HL-60/S4 treated with phorbol 12-myristate 13-acetate at 8.2 ng/mL for 4 days and 3 days (cell line): ENCODE measurements around the gene CPNE7.
"Not testable (repeated sequence)": the region's sequence is repeated elsewhere in the genome, so short reads cannot be mapped to it uniquely, and the experiment has no call there.

ENCODE experiments used
- in situ Hi-C: fragments of 300-500 bp; cut with MboI; formaldehyde crosslinking; loops from 2 replicates; pipeline ENCODE4 v1.15.0; 2022; ENCODE audit warnings: low sequenced_read_pairs

CPNE7 gene

DNA sequence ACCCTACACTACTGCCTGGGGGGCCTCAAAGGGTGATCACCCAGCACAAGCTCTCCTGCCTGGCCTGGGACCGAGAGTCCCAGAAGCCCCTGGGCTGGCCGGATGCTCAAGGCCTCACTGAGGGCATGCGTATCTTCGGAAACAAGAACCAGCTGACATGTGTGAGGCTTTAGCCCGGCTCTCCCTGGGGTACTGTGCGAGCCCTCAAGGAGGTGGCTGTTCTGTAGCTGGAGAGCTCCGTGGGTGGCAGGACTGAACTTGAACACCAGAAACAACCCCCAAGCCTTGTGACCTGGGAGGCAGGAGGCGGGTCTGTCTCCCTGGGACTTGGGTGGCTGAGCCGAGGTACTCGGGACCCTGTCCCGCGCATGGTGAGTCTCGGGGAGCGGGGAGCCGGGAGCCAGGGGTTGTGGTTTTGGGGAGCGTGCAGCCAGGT is 44.9 kb downstream of the CPNE7 start:
- in situ Hi-C loops, result no loop called here

DNA sequence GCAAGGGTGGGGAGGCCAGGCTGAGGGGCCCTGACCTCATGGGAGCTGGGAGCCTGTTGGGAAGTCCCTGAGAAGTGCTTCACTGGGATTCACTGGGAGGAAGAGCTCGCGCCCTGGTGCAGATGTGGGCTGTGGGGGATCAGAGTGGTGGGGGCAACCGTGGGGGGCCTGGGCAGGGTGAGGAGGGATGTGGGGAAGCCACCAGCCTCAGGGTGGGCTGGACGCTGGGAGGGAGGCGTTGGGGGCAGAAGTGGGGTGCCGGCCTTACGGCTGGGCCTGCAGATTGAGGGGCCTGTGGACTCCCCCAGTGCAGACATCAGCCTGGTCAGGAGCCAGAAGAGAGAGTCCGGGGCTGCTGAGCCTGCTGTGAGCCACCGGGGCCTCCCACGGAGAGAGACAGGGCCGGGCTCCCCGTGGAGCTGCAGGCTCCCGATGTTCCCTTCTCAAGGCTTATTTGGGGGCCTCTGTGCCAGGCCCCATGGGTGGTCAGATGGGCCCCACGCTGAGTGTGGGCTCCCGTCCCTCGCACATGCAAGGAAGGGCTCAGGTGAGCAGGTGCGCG is 45.7 kb downstream of the CPNE7 start:
- in situ Hi-C loops, result no loop called here

DNA sequence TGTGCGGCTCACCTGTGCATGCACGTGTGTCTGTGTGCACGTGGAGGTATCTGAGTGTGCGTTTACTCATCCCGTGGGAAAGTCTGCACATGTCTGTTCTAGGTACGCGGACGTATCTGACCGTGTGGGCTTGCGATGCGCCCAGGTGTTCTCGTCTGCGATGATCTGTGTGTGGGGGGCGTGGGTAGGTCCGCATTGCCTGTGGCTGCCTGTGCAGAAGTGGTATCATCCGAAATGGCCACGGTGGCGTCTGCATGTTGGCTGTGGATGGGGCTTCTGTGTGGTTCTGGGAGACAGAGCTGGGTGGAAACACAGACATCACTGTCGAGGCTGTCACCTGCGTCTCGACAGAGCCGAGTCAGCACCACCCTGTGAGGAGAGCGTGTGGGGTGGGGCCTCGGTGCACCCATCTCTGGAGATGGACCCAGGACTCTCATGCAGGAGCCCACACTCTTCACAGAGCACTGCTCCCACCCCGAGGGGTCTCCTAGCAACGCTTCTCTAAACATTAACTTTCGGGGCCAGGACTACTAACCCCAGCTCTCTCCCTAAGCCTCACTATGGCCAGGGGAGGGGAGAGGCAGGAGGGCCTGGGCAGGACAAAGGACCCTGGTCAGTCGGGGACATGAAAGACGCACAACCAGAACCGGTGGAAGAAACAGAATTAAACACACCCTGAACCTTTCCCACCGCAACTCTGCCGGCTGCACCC is 46.3 kb downstream of the CPNE7 start:
- in situ Hi-C loops, result no loop called here

DNA sequence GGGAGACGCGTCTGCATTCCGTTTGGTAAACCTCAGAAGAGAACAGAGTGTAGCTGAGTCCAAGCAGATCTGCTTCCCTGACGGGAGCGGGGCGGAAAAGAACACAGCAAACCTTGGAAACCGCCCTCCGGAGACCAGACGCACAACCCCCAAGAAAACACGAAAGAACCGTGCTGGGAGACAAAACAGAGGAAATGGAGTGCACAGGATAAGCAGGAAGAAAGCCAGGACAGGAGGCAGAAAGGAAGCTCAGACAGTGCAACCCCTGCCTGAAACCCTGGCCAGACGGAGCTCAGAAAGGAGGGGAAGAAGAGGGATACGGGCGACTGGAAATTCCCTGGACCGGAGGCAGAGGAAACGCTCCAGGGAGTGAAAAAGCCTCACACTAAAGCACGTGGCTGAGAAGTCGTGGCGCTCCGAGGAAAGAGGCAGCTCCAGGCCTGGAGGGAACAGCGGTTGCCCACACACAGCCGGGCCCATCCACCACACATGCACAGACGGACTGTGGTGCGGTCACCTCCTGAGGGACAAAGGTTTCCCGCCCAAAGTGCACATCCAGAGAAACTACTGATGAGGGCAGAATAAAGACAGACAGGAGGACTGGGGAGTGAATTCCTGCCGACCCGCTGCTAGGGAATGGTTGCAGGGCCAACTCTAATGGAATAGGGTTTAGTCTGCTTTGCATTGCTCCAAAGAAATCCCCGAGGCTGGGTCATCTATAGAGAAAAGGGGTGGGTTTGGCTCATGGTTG is 48.1 kb downstream of the CPNE7 start:
- in situ Hi-C loops, result no loop called here

DNA sequence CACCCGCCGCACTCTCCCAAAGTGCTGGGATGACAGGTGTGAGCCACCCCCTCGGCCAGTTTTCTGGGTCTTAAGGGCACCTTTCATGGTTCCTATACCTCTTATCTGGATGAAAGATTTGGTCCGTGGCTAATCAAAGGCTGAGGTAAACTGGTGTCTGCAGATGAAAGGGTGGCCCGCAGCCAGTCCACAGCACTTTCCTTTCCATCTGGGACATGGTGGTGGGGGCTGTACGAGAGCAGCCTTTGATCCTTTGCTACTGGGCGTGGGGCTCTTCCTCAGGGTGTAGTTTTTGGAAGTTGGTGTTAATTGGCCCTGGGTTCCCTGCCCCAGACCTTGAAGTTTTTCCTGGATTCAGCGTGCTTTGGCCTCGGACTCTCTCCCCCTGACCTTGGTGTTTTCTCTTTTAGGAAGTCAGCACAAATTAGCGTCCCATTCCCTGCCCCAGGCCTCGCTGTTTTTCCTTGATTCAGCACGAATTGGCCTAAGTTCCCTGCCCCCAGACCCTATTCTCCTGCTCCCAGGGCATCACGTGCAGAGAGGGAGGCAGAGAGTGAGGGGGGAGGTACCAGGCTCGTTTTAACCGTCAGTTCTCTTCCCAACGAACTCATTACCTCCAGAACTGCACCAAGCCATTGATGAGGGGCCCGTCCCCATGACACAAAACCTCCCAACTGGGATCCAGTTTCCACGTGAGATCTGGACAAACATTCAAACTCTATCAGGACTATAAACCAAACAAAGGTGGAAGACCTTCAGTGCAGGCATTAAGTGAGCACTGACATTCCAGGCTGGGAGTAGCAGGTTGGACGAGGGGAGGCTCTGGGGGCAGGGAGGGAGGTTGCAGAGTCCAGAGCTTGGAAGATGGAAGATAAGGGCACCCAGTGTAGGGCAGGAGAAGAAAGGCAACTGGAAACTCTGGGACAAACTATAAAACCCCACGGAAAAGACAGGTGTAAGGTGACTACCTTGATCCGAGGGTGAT is 49.5 kb downstream of the CPNE7 start:
- in situ Hi-C loops, result no loop called here

DNA sequence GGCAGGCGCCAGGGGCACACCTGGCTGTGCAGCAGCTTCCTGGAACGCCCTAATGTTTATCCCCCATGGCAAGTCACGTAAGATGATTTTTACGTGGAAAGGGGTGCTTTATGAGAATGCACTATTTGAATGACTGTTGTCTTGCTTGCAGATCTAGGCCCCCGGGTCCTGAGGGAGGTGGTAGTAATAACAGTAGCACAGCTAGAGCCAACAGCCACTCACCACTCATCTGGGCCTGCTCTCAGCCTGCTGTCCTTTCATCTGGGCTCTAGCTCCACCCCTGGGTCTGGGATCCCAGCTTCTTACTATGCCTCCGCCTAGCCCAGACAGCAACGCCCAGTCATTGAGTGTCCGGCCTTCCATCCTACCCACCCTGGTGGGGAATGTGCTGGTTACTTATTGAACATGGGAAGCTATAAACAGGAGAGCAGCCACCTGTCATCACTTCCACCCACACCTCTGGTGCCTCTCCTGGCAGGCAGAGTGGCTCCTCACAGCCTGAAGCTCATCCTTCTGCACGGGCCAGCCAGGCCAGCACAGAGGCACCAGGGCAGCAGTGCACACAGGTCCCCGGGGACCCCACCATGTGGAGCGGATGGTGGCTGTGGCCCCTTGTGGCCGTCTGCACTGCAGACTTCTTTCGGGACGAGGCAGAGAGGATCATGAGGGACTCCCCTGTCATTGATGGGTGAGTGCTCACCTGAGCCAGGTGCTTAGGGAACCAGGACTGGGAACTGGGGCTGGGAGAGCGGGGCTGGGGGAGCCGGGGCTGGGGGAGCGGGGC is 54.5 kb downstream of the CPNE7 start:
- in situ Hi-C loops, result no loop called here

DNA sequence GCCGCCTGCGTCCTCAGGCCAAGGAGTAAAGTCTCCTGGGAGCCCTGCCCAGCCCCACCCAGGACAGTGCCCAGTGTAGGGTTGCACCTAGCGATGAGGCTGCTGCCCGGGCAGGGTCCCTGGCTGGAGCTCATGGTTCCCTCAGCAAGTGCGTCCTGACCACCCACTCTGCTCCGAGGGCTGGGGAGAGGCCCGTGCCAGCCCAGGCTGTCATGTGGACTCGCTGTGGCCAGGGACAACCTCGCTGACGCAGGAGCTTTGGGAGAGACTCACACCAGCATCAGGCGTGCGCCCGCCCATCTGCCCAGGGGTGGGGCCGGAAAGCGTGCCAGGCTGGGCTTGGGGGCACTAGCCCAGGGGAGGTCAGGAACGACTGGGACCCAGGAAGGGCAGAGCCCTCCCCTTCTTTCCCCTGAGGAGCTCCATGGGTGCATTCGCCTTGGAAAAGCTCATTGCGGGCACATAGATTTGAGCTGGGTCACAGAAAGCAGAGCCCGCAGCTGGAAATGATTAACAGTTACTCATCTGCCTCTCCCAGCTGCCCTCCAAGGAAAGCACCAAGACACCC is 57.6 kb downstream of the CPNE7 start:
- in situ Hi-C loops, result no loop called here

DNA sequence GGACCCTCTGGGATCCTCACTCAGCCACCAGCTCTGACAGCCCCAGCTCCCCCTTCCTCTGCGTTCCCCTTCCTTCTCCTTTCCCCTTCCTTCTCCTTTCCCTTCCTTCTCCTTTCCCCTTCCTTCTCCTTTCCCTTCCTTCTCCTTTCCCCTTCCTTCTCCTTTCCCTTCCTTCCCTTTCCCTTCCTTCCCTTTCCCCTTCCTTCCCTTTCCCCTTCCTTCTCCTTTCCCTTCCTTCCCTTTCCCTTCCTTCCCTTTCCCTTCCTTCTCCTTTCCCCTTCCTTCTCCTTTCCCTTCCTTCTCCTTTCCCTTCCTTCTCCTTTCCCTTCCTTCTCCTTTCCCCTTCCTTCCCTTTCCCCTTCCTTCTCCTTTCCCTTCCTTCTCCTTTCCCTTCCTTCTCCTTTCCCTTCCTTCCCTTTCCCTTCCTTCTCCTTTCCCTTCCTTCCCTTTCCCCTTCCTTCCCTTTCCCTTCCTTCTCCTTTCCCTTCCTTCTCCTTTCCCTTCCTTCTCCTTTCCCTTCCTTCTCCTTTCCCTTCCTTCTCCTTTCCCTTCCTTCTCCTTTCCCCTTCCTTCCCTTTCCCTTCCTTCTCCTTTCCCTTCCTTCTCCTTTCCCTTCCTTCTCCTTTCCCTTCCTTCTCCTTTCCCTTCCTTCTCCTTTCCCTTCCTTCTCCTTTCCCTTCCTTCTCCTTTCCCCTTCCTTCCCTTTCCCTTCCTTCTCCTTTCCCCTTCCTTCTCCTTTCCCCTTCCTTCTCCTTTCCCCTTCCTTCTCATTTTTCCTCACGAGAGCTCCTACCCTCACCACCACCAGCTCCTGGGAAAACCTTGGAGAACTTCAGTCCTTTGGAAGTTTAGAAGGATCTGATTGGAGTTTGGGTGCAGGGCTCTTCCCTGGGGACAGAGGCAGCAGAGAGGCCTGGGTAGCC is 59.2 kb downstream of the CPNE7 start:
- in situ Hi-C loops, result not testable (repeated sequence)

DNA sequence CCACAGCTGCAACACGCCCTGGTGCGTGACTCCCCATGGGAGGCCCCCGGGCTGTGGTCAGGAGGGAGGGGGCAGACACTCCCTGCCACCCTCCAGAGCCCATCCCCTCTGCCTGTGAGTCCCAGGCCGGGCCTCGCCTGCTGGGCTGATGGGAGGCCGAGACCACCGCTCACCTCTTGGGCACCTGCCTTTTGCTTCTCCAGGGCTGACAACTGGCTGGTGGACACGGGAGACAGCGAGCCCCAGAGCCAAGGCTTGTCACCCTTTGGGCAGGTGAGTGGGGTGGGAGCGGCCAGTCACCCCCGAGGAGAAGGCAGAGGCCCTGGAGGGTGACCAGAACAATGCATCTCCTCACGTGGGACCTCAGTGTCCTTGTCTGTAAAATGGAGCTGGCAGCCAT is 61.1 kb downstream of the CPNE7 start:
- in situ Hi-C loops, result no loop called here

DNA sequence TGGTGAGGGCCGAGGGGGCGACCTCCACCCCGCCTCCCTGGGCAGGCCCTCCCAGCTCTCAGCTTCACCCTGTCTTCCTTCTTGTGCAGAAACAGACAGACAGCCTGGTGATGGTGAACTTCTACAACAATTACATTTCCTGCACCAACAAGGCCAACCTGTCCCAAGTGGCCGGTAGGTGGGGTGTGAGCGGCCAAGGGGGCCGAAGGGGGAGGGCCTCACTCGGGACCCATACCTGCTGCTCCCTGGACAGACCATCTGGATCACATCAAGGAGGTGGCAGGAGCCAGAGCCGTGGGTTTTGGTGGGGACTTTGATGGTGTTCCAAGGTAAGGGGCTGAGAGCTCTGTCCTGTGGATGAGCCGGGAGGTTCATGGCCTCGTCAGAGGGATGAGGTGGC is 61.8 kb downstream of the CPNE7 start:
- in situ Hi-C loops, result no loop called here

DNA sequence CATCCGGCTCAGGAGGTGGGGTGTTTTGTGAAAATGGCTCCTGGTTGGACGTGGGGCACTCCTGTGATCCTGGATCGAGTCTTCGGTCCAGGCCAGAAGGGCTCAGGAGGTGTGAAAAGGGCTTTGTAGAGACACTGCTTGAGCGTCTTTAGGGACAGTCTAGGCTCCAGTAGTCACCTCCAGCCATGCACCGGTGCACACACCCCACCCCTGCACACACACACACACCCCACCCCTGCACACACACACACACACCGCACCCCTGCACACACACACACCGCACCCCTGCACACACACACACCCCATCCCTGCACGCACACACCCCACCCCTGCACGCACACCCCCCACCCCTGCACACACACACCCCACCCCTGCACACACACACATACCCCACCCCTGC is 62.9 kb downstream of the CPNE7 start:
- in situ Hi-C loops, result no loop called here

DNA sequence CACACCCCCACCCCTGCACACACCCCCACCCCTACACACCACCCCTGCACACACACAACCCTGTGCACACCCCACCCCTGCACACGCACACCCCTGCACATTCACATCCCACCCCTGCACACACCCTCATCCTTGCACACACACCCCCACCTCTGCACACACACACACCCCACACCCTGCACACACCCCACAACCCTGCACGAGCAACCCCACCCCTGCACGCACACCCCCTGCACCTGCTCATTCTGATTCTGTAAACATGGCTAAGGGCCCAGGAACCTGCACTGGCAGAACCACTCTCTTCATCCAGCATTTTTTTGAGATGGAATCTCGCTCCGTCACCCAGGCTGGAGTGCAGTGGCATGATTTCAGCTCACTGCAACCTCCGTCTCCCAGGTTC is 63.8 kb downstream of the CPNE7 start:
- in situ Hi-C loops, result no loop called here

DNA sequence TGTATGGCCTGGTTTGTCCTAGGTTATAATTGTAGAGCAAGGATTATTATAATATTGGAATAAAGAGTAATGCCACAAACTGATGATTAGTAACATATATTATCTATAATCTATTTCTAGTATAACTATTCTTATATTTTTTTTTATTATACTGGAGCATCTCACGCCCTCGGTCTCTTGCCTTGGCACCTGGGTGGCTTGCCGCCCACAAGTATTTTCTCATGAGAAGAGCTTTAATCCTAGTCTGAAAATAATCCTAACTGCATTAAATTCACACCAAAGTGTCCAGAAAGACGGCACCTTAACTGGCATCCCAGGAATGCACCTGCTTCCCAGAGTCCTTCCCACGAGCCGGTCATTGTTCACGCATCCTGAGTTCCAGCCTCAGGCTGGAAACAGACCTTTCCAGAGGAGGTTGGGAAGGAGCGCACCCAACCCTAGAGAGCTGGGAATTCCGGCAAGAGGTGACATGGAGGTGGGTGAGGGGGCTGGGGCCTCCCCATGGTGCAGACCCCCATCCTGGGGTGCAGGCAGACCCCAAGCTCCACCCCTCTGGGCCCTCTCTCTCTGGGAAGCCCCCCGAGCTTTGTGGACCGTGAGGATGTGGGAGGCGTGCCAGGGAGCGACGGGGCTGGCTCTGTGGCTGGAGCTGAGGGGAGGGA is 66.0 kb downstream of the CPNE7 start:
- in situ Hi-C loops, result no loop called here

DNA sequence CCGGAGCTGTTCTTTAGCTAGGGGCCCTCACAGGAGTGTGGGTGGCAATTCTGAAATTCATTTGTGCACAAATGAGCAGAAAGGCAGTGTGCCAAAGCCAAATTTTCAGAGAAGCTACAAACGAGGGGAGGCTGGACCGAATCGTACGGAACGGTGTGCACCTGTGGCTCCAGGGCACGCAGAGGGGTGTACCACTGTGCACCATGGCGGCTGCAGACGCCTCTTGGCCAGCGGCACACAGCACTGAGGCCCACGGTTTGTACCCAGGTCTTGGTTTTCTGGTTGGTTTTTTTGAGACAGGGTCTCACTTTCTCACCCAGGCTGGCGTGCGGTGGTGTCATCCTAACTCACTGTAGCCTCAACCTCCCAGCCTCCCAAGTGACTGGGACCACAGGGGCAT is 67.0 kb downstream of the CPNE7 start:
- in situ Hi-C loops, result no loop called here

DNA sequence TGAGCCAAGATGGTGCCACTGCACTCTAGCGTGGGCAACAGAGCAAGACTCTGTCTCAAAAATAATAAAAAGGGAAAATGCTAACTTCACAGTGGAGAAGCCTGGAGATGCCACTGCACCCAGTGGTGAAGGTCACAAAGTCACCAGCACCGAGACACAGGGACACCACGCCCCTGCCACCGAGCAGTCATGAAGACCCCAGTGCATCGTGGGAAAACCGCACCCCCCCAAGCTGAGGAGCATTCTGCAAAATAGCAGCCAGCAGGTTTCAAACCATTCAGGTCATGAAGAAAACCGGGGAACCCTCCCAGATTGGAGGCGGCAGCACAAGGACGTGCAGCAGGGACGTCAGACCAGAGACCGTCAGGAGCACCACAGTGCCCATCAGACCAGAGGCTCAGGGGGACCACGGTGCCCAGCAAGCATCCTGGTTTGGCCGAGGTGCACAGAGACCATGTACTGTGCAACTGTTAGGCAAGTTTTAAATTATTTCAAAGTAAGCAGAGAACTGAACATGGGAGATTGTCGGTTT is 68.3 kb downstream of the CPNE7 start:
- in situ Hi-C loops, result no loop called here

DNA sequence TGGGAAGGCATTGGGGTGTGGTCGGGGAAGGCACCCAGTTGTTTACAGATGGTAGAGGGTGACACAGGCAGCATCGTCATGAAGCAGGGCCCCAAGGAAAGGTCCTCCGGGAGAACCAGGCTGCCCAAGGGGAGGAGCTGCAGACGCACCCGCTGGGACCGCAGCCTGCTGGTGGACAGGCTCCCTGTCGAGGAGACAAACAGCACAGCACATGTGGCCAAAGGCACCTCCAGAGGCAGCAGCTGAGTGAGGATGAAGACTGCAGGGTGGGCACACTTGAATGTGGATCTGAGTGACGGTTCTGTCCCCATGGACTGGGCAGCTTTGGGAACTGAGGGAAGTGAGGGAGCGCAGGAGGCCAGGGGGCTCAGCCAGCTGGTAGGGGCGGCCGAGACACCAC is 69.6 kb downstream of the CPNE7 start:
- in situ Hi-C loops, result no loop called here

DNA sequence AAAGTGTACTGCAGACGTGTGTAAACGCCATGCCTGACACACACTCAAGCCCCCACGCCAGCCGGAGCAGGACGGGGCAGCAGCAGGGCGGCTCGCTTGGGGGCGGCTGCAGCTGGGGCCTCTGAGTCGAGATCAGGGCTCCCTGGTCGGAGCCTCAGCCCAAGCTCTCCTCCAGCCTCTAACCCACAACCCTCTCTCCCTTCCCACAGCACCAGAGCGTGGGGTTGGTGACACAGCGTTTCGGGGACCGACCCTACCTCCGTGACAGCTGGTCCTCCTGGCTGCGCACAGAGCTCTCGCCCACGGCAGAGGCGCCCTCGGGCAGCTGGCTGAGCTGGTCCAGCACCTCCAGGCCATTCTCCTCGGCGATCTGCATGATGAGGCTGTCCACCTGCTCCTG is 70.7 kb downstream of the CPNE7 start:
- in situ Hi-C loops, result no loop called here
